Measurements from ENCODE around the gene WAC.

Gene WAC

DNA sequence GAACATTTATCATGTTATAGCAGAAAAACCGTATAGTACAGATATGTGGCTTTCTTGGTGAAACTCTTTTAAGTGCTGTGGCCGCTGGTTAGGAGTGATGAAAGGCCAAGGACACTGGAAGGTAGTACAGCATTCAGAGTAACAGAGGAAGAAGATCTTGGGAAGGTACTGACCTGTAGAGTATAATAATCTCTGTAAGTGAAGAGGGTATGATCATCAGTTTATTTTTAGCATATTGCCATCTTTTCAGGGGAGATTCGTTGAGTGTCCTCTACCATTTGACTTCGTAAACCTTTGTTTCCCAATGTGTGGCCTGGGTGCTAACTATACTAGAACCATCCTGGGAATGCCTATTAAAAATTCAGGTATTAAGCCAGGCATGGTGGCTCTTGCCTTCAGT, 44.6 kb downstream of the WAC start:
- TF ChIP-seq POLR2A (IDR thresholded peaks at IDR 0.05; ENCODE audit: extremely low read depth, insufficient read length) (no peak), MYC (IDR thresholded peaks at IDR 0.05; ENCODE audit: low read depth, low read length) (no peak)
- TF ChIP-seq, protein P1, sequence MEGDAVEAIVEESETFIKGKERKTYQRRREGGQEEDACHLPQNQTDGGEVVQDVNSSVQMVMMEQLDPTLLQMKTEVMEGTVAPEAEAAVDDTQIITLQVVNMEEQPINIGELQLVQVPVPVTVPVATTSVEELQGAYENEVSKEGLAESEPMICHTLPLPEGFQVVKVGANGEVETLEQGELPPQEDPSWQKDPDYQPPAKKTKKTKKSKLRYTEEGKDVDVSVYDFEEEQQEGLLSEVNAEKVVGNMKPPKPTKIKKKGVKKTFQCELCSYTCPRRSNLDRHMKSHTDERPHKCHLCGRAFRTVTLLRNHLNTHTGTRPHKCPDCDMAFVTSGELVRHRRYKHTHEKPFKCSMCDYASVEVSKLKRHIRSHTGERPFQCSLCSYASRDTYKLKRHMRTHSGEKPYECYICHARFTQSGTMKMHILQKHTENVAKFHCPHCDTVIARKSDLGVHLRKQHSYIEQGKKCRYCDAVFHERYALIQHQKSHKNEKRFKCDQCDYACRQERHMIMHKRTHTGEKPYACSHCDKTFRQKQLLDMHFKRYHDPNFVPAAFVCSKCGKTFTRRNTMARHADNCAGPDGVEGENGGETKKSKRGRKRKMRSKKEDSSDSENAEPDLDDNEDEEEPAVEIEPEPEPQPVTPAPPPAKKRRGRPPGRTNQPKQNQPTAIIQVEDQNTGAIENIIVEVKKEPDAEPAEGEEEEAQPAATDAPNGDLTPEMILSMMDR (IDR thresholded peaks at IDR 0.05; ENCODE audit: low read depth, low read length), result no peak
- TF ChIP-seq, protein P2, sequence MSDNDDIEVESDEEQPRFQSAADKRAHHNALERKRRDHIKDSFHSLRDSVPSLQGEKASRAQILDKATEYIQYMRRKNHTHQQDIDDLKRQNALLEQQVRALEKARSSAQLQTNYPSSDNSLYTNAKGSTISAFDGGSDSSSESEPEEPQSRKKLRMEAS (IDR thresholded peaks at IDR 0.05; ENCODE audit: low read depth, low read length), result no peak
- DNase-seq (ENCODE audit: low read depth), result no peak
- no peak overlapping the region for H3K4me3 ChIP-seq (ENCODE audit: low read depth, low read length)

DNA sequence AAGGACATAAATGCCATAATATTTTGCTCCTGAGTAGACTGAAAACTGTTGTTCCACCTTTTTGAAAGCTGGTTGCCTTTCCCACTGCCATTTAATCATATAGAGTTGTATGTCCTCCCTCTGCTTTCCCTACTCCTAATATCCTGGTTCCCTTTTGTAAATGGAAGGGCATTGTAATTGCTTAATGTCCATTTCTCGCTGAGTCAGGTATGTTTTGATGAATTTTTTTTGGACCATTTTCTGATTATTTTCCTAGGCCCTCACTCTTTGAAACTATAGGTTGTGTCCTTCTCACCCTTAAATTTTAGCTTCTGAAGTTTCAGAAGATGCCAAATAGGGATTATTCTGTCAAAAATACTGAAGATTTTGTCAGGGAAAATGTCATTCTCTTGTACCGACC, 45.5 kb downstream of the WAC start:
- no peak overlapping the region for H3K4me3 ChIP-seq (ENCODE audit: low read depth, low read length)
- DNase-seq (ENCODE audit: low read depth), result no peak
- no peak for TF ChIP-seq POLR2A (IDR thresholded peaks at IDR 0.05; ENCODE audit: extremely low read depth, insufficient read length)
- no peak for TF ChIP-seq MYC (IDR thresholded peaks at IDR 0.05; ENCODE audit: low read depth, low read length)

DNA sequence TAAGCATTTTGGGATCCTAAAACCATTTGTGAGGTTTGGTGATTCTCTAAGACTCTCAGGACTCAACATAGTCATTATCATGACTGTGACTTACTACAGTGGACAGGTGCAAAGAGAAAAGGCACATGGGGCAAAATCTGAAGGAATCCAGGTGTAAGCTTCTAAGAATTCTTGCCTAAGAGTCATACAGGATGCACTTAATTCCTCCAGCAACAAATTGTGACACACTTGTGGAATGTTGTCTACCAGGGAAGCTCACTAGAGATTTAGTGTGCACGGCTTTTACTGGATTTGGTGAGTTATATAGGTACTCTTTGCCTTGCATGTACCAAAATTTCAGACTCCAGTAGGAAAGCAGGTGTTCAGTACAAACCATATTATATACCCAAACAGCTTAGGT, 47.9 kb downstream of the WAC start:
- TF ChIP-seq POLR2A (IDR thresholded peaks at IDR 0.05; ENCODE audit: extremely low read depth, insufficient read length) (no peak), MYC (IDR thresholded peaks at IDR 0.05; ENCODE audit: low read depth, low read length) (no peak)
- TF ChIP-seq, protein P2 (IDR thresholded peaks at IDR 0.05; ENCODE audit: low read depth, low read length), result no peak
- TF ChIP-seq, protein P1 (IDR thresholded peaks at IDR 0.05; ENCODE audit: low read depth, low read length), result no peak
- no peak for DNase-seq (ENCODE audit: low read depth)
- no peak overlapping the region for H3K4me3 ChIP-seq (ENCODE audit: low read depth, low read length)

DNA sequence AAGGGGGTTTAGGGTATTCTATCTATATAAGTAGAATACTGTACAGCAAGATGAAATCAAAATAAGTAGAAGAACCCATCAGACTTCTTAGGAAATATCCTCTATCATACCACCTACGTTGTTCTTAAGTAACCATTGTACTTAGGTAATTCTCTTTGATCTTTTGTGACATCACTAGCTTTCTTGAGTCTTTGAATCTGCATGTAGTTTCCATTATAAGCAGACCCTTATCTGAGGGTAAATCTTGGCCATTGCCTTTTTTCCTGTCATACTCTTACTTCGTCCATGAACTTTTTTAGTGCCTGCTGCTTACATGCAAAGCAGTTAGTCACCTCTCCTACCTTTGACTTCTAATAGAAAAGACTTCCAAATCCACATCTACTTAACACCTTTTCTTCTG, 49.0 kb downstream of the WAC start:
- TF ChIP-seq, protein P1 (IDR thresholded peaks at IDR 0.05; ENCODE audit: low read depth, low read length), result no peak
- TF ChIP-seq POLR2A (IDR thresholded peaks at IDR 0.05; ENCODE audit: extremely low read depth, insufficient read length) (no peak), MYC (IDR thresholded peaks at IDR 0.05; ENCODE audit: low read depth, low read length) (no peak)
- TF ChIP-seq, protein P2 (IDR thresholded peaks at IDR 0.05; ENCODE audit: low read depth, low read length), result no peak
- no peak for DNase-seq (ENCODE audit: low read depth)
- no peak overlapping the region for H3K4me3 ChIP-seq (ENCODE audit: low read depth, low read length)

DNA sequence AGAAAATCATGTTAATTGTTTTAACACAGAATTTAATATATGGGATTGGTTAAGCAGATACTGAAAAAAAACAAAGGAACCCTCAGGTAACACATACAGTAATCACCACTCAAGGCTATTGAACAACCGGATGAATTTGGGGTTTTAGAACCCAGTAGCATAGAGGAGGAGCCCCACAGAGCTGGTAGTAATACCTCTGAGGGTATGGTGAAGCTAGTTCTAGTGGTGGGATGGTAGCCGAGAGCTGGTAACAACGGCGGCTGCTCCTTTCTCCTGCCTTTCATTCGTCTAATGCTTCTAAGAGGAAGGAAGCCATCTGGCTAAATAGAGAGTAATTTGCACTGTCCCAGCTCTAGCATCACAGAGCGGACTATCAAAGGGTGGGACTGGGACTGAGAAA, 52.2 kb downstream of the WAC start:
- H3K4me3 ChIP-seq (ENCODE audit: low read depth, low read length), result no peak overlapping the region
- no peak for TF ChIP-seq POLR2A (IDR thresholded peaks at IDR 0.05; ENCODE audit: extremely low read depth, insufficient read length)
- TF ChIP-seq, protein P1 (IDR thresholded peaks at IDR 0.05; ENCODE audit: low read depth, low read length), result no peak
- TF ChIP-seq MYC (IDR thresholded peaks at IDR 0.05; ENCODE audit: low read depth, low read length), result no peak
- TF ChIP-seq, protein P2 (IDR thresholded peaks at IDR 0.05; ENCODE audit: low read depth, low read length), result no peak
- no peak for DNase-seq (ENCODE audit: low read depth)

DNA sequence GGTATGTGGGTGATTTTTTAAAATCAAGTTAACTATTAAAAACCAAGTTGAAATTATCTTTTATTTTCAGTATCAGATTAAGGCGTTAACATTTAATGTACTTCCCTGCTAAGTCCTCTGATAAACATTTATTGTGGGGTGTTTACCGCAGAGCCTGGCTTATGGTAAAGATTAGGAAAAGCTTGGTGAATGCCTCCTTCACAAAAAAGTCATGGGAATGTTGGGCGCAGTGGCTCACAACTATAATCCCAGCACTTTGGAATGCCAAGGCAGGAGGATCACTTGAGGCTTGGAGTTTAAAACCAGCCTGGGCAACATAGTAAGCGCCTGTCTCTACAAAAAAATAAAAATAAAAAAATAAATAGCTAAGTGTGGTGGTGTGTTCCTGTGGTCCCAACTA, 53.3 kb downstream of the WAC start:
- TF ChIP-seq, protein P2 (IDR thresholded peaks at IDR 0.05; ENCODE audit: low read depth, low read length), result no peak
- TF ChIP-seq, protein P1 (IDR thresholded peaks at IDR 0.05; ENCODE audit: low read depth, low read length), result no peak
- TF ChIP-seq MYC (IDR thresholded peaks at IDR 0.05; ENCODE audit: low read depth, low read length), result no peak
- TF ChIP-seq POLR2A (IDR thresholded peaks at IDR 0.05; ENCODE audit: extremely low read depth, insufficient read length), result no peak
- DNase-seq (ENCODE audit: low read depth), result no peak

More for the DNA sequence above, 53.3 kb downstream of the WAC start:
- H3K4me3 ChIP-seq (ENCODE audit: low read depth, low read length), result no peak overlapping the region
